Neural cell (in vitro differentiated cells): ENCODE data around the gene KCNE1.

Source experiments
- EP300 ChIP-seq: fragments of 450-650 bp; conservative IDR thresholded peaks from 2 replicates; pipeline ENCODE4 v1.6.1; 2014; ENCODE audit warnings: antibody characterized with exemption, mild to moderate bottlenecking, moderate library complexity; ENCODE audit not compliant: poor library complexity, severe bottlenecking
- POLR2AphosphoS5 ChIP-seq: IDR thresholded peaks from 2 replicates; pipeline ENCODE4 v1.6.1; 2012
- RAD21 ChIP-seq: fragments of 450-650 bp; conservative IDR thresholded peaks from 2 replicates; pipeline ENCODE4 v1.6.1; 2014; ENCODE audit warnings: antibody characterized with exemption, mild to moderate bottlenecking, moderate library complexity
- SMC3 ChIP-seq: fragments of 450-650 bp; conservative IDR thresholded peaks from 2 replicates; pipeline ENCODE4 v1.6.1; 2014; ENCODE audit warnings: antibody characterized with exemption, mild to moderate bottlenecking, moderate library complexity; ENCODE audit not compliant: poor library complexity
- TF ChIP-seq, protein P1 (sequence below): fragments of 450-650 bp; IDR thresholded peaks from 2 replicates; pipeline ENCODE4 v1.5.1; 2014; ENCODE audit warnings: antibody characterized with exemption, mild to moderate bottlenecking, moderate library complexity; ENCODE audit not compliant: poor library complexity, severe bottlenecking

DNA sequence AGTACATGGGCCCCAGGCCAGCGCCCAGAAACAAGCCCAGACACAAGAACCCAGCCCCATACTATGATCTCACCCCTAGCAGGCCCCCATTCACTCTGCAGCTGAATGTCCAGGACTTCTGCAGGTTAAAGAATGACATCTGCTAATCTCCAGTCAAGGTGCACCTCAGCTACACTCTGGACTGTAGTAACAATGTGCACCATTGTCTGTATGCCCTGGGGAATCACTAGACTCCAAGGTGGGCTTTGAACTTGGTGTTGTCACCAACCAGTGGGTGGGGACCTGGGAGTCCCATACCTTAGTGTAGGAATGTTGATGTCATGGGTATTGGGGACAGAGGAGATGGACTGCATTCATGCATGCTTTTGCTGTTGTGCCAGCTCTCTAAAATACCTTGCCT, 10.3 kb downstream of the KCNE1 start:
- TF ChIP-seq, protein P1, sequence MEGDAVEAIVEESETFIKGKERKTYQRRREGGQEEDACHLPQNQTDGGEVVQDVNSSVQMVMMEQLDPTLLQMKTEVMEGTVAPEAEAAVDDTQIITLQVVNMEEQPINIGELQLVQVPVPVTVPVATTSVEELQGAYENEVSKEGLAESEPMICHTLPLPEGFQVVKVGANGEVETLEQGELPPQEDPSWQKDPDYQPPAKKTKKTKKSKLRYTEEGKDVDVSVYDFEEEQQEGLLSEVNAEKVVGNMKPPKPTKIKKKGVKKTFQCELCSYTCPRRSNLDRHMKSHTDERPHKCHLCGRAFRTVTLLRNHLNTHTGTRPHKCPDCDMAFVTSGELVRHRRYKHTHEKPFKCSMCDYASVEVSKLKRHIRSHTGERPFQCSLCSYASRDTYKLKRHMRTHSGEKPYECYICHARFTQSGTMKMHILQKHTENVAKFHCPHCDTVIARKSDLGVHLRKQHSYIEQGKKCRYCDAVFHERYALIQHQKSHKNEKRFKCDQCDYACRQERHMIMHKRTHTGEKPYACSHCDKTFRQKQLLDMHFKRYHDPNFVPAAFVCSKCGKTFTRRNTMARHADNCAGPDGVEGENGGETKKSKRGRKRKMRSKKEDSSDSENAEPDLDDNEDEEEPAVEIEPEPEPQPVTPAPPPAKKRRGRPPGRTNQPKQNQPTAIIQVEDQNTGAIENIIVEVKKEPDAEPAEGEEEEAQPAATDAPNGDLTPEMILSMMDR, result no peak
- TF ChIP-seq RAD21, result no peak
- no peak for TF ChIP-seq EP300
- TF ChIP-seq POLR2AphosphoS5, result no peak
- TF ChIP-seq SMC3, result no peak
